Activated T-helper 1 cell treated with anti-CD3 and anti-CD28 coated beads, Interleukin-12 subunit alpha, Interleukin-12 subunit beta, Interleukin-2, Interleukin-4 antibody, amounts not matched to agents 30 ng/mL and 10 ng/mL and 1 ng/mL, durations not matched to agents 14 hours and 24 hours and 36 hours (primary cell): Measurements from ENCODE around the gene NOVA1. TPM values are rescaled to one million over a fixed set of nuclear protein-coding genes. Genes with fewer than 3 reads are reported as not detected.
A peak's percentile ranks its signal among the peaks of the same experiment; 100 is the strongest.
"Not testable (repeated sequence)": the region's sequence is repeated elsewhere in the genome, so short reads cannot be mapped to it uniquely, and the experiment has no call there.

Experiments
- DNase-seq: peaks from one replicate; pipeline ENCODE4 v3.0.0; 2021; ENCODE audit warnings: low spot score
- H3K27ac Mint-ChIP-seq: one replicate; pipeline ENCODE4 v1.8.0; 2021; ENCODE audit warnings: mild to moderate bottlenecking, mixed read lengths
- H3K27me3 Mint-ChIP-seq: one replicate; pipeline ENCODE4 v1.8.0; 2022; ENCODE audit warnings: mild to moderate bottlenecking, moderate library complexity, mixed read lengths; ENCODE audit not compliant: insufficient read depth
- H3K36me3 Mint-ChIP-seq: one replicate; pipeline ENCODE4 v1.8.0; 2021; ENCODE audit warnings: low read depth, mixed read lengths
- H3K4me1 Mint-ChIP-seq: one replicate; pipeline ENCODE4 v1.8.0; 2021; ENCODE audit warnings: low read depth, mixed read lengths
- H3K4me3 Mint-ChIP-seq: one replicate; pipeline ENCODE4 v1.8.0; 2021; ENCODE audit warnings: mild to moderate bottlenecking, moderate library complexity, mixed read lengths
- H3K9me3 Mint-ChIP-seq: one replicate; pipeline ENCODE4 v1.8.0; 2021; ENCODE audit warnings: mixed read lengths
- intact Hi-C: fragments of 100-400 bp; cut with micrococcal nuclease; formaldehyde crosslinking; loops from one replicate; pipeline ENCODE4 v1.15.1; 2024
- total RNA-seq: library from RNA; stranded (reverse); gene quantifications from 2 replicates; pipeline ENCODE4 v1.2.3, GENCODE V29; 2022

Gene NOVA1
- 0.13 TPM in 1 of 2 replicates, not detected in the other for total RNA-seq

GRCh38 chr14:26597589-26598080, at the start of gene NOVA1:
Gene NOVA1, minus strand, starts transcription at chr14:26598033. Its CDS starts 597 bp downstream, at chr14:26597436.
- Mint-ChIP-seq H3K4me1 (no peaks in the 10 kb centered on the region), H3K36me3 (no peaks in the 10 kb centered on the region), H3K4me3 (peak within 1 kb of the TSS; percentile 39), H3K9me3 (no peaks in the 10 kb centered on the region), H3K27ac (peak within 1 kb of the TSS; percentile 23), H3K27me3 (peaks cover 26% of the 10 kb centered on the region)
- DNase-seq: no peak
- intact Hi-C loops: no loop called here

- H3K27ac Mint-ChIP-seq, H3K4me3 Mint-ChIP-seq, H3K27me3 Mint-ChIP-seq, H3K4me1 Mint-ChIP-seq, DNase-seq, H3K36me3 Mint-ChIP-seq, intact Hi-C loops: not testable (repeated sequence)
- H3K9me3 Mint-ChIP-seq: peaks cover 41% of the 10 kb centered on the region
Measured at GRCh38 chr14:26645057-26645456, 47.2 kb upstream of the NOVA1 start.

- Mint-ChIP-seq H3K9me3 (peaks cover 12% of the 10 kb centered on the region), H3K36me3 (no peaks in the 10 kb centered on the region), H3K4me3 (no peak overlapping the region), H3K27me3 (no peaks in the 10 kb centered on the region), H3K27ac (no peak overlapping the region), H3K4me1 (no peaks in the 10 kb centered on the region)
- intact Hi-C loops: no loop called here
- DNase-seq: no peak
Measured at GRCh38 chr14:26636561-26636960, 38.7 kb upstream of the NOVA1 start.

GRCh38 chr14:26634946-26635345, 37.1 kb upstream of the NOVA1 start:
- H3K36me3 Mint-ChIP-seq, H3K9me3 Mint-ChIP-seq, intact Hi-C loops, H3K27ac Mint-ChIP-seq, DNase-seq, H3K27me3 Mint-ChIP-seq, H3K4me1 Mint-ChIP-seq, H3K4me3 Mint-ChIP-seq: not testable (repeated sequence)

- Mint-ChIP-seq H3K27me3 (no peaks in the 10 kb centered on the region), H3K4me1 (no peaks in the 10 kb centered on the region), H3K4me3 (no peak overlapping the region), H3K36me3 (no peaks in the 10 kb centered on the region), H3K27ac (no peak overlapping the region), H3K9me3 (peaks cover 18% of the 10 kb centered on the region)
- DNase-seq: no peak
- intact Hi-C loops: no loop called here
Measured at GRCh38 chr14:26626256-26626655, 28.4 kb upstream of the NOVA1 start.

GRCh38 chr14:26622611-26623010, 24.8 kb upstream of the NOVA1 start:
- Mint-ChIP-seq H3K27ac (no peak overlapping the region), H3K27me3 (no peaks in the 10 kb centered on the region), H3K36me3 (no peaks in the 10 kb centered on the region), H3K9me3 (peaks cover 24% of the 10 kb centered on the region), H3K4me3 (no peak overlapping the region), H3K4me1 (no peaks in the 10 kb centered on the region)
- no peak for DNase-seq
- intact Hi-C loops: no loop called here

- H3K4me3 Mint-ChIP-seq: no peak overlapping the region
- H3K36me3 Mint-ChIP-seq: no peaks in the 10 kb centered on the region
- DNase-seq: no peak
- H3K27me3 Mint-ChIP-seq: no peaks in the 10 kb centered on the region
- H3K9me3 Mint-ChIP-seq: peaks cover 24% of the 10 kb centered on the region
- intact Hi-C loops: no loop called here
- H3K27ac Mint-ChIP-seq: no peak overlapping the region
- no peaks in the 10 kb centered on the region for H3K4me1 Mint-ChIP-seq
Measured at GRCh38 chr14:26621807-26622560, 24.2 kb upstream of the NOVA1 start.

GRCh38 chr14:26621364-26621763, 23.5 kb upstream of the NOVA1 start:
- Mint-ChIP-seq H3K9me3 (peaks cover 24% of the 10 kb centered on the region), H3K27me3 (no peaks in the 10 kb centered on the region), H3K36me3 (no peaks in the 10 kb centered on the region), H3K4me1 (no peaks in the 10 kb centered on the region), H3K4me3 (no peak overlapping the region), H3K27ac (no peak overlapping the region)
- DNase-seq: no peak
- intact Hi-C loops: no loop called here

- Mint-ChIP-seq H3K27ac (no peak overlapping the region), H3K27me3 (no peaks in the 10 kb centered on the region), H3K4me1 (no peaks in the 10 kb centered on the region), H3K9me3 (peaks cover 17% of the 10 kb centered on the region), H3K4me3 (no peak overlapping the region), H3K36me3 (no peaks in the 10 kb centered on the region)
- intact Hi-C loops: no loop called here
- no peak for DNase-seq
Measured at GRCh38 chr14:26611259-26611658, 13.4 kb upstream of the NOVA1 start.

GRCh38 chr14:26606729-26607312, 9.0 kb upstream of the NOVA1 start:
- Mint-ChIP-seq H3K4me3 (no peak overlapping the region), H3K27ac (no peak overlapping the region), H3K36me3 (no peaks in the 10 kb centered on the region), H3K4me1 (no peaks in the 10 kb centered on the region), H3K27me3 (no peaks in the 10 kb centered on the region), H3K9me3 (peaks cover 20% of the 10 kb centered on the region)
- no peak for DNase-seq
- intact Hi-C loops: no loop called here

- intact Hi-C loops: no loop called here
- no peak overlapping the region for H3K27ac Mint-ChIP-seq
- no peaks in the 10 kb centered on the region for H3K4me1 Mint-ChIP-seq
- H3K27me3 Mint-ChIP-seq: no peaks in the 10 kb centered on the region
- peaks cover 17% of the 10 kb centered on the region for H3K9me3 Mint-ChIP-seq
- no peak overlapping the region for H3K4me3 Mint-ChIP-seq
- no peak for DNase-seq
- no peaks in the 10 kb centered on the region for H3K36me3 Mint-ChIP-seq
Measured at GRCh38 chr14:26605602-26606001, 7.8 kb upstream of the NOVA1 start.

GRCh38 chr14:26602902-26603301, 5.1 kb upstream of the NOVA1 start:
- Mint-ChIP-seq H3K36me3 (no peaks in the 10 kb centered on the region), H3K27me3 (peaks cover 12% of the 10 kb centered on the region), H3K27ac (no peak overlapping the region), H3K9me3 (peaks cover 4% of the 10 kb centered on the region), H3K4me1 (no peaks in the 10 kb centered on the region), H3K4me3 (no peak overlapping the region)
- DNase-seq: no peak
- intact Hi-C loops: no loop called here

GRCh38 chr14:26601856-26602255, 4.0 kb upstream of the NOVA1 start:
- DNase-seq: no peak
- Mint-ChIP-seq H3K9me3 (peaks cover 4% of the 10 kb centered on the region), H3K27ac (no peak overlapping the region), H3K4me1 (no peaks in the 10 kb centered on the region), H3K36me3 (no peaks in the 10 kb centered on the region), H3K27me3 (peaks cover 12% of the 10 kb centered on the region), H3K4me3 (no peak overlapping the region)
- intact Hi-C loops: no loop called here
